Activated T-helper 1 cell treated with anti-CD3 and anti-CD28 coated beads, Interleukin-12 subunit alpha, Interleukin-12 subunit beta, Interleukin-2, Interleukin-4 antibody, amounts not matched to agents 30 ng/mL and 10 ng/mL and 1 ng/mL, durations not matched to agents 14 hours and 24 hours and 36 hours (primary cell): ENCODE measurements around the gene TMEM225B. TPM values are rescaled to one million over a fixed set of nuclear protein-coding genes. Genes with fewer than 3 reads are reported as not detected.
A peak's percentile ranks its signal among the peaks of the same experiment; 100 is the strongest.

Source experiments
- DNase-seq: peaks from one replicate; pipeline ENCODE4 v3.0.0; 2021; ENCODE audit warnings: low spot score
- H3K27ac Mint-ChIP-seq: one replicate; pipeline ENCODE4 v1.8.0; 2021; ENCODE audit warnings: mild to moderate bottlenecking, mixed read lengths
- H3K27me3 Mint-ChIP-seq: one replicate; pipeline ENCODE4 v1.8.0; 2022; ENCODE audit warnings: mild to moderate bottlenecking, moderate library complexity, mixed read lengths; ENCODE audit not compliant: insufficient read depth
- H3K36me3 Mint-ChIP-seq: one replicate; pipeline ENCODE4 v1.8.0; 2021; ENCODE audit warnings: low read depth, mixed read lengths
- H3K4me1 Mint-ChIP-seq: one replicate; pipeline ENCODE4 v1.8.0; 2021; ENCODE audit warnings: low read depth, mixed read lengths
- H3K4me3 Mint-ChIP-seq: one replicate; pipeline ENCODE4 v1.8.0; 2021; ENCODE audit warnings: mild to moderate bottlenecking, moderate library complexity, mixed read lengths
- H3K9me3 Mint-ChIP-seq: one replicate; pipeline ENCODE4 v1.8.0; 2021; ENCODE audit warnings: mixed read lengths
- intact Hi-C: fragments of 100-400 bp; cut with micrococcal nuclease; formaldehyde crosslinking; loops from one replicate; pipeline ENCODE4 v1.15.1; 2024
- total RNA-seq: library from RNA; stranded (reverse); gene quantifications from 2 replicates; pipeline ENCODE4 v1.2.3, GENCODE V29; 2022

The TMEM225B gene
- total RNA-seq, 1 donor from 2014 or later = 0.60 TPM

- intact Hi-C loops = loop anchor here (10.0 kb wide), 1 partner anchor 376 kb away; no protein-coding TSS in a partner anchor
- no peak for DNase-seq
- peaks cover 50% of the 10 kb centered on the region for H3K36me3 Mint-ChIP-seq
- peak overlapping the region; percentile 94 for H3K27ac Mint-ChIP-seq
- H3K9me3 Mint-ChIP-seq = no peaks in the 10 kb centered on the region
- peaks cover 72% of the 10 kb centered on the region for H3K4me1 Mint-ChIP-seq
- peaks cover 4% of the 10 kb centered on the region for H3K27me3 Mint-ChIP-seq
- H3K4me3 Mint-ChIP-seq = peak overlapping the region; percentile 96
Measured at GRCh38 chr7:99618726-99619125, 20.7 kb downstream of the TMEM225B start.

DNA sequence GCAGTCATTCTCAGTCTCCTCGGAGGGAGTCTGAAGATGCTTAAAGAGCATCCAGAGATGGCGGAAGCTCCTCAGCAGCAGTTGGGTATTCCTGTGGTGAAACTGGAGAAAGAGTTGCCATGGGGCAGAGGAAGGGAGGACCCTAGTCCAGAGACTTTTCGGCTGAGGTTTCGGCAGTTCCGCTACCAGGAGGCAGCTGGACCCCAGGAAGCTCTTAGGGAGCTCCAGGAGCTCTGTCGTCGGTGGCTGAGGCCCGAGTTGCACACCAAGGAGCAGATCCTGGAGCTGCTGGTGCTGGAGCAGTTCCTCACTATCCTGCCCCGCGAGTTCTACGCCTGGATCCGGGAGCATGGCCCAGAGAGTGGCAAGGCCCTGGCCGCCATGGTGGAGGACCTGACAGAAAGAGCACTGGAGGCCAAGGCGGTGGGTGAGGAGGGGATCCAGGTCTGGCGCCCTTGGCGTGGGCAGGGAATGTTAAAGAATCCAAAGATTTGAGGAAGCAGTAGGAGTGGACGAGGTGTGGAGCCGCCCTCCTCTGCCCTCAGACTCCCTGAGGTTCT, 21.6 kb downstream of the TMEM225B start:
- no peaks in the 10 kb centered on the region for H3K9me3 Mint-ChIP-seq
- no peak overlapping the region for H3K4me3 Mint-ChIP-seq
- H3K27ac Mint-ChIP-seq = peak overlapping the region; percentile 25
- intact Hi-C loops = loop anchor here (10.0 kb wide), 2 partner anchors 375 to 395 kb away; partner anchors contain the start of gene ZKSCAN1
- H3K27me3 Mint-ChIP-seq = peaks cover 5% of the 10 kb centered on the region
- H3K4me1 Mint-ChIP-seq = peaks cover 78% of the 10 kb centered on the region
- peaks cover 59% of the 10 kb centered on the region for H3K36me3 Mint-ChIP-seq
- no peak for DNase-seq

DNA sequence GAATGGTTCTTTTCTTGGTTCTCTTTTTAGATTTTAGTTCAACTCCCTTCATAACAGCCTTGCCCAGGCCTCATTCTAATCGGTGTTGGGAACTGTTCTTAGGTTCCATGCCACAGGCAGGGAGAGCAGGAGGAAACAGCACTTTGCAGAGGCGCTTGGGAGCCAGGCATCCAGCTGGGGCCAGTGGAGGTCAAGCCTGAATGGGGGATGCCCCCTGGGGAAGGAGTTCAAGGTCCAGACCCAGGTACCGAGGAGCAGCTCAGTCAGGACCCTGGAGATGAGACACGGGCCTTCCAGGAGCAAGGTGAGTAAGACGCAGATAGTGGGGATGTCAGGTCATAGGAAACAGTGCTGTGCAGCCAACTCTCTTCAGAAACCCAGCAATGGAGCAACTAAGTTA, 23.2 kb downstream of the TMEM225B start:
- Mint-ChIP-seq H3K27ac (peak overlapping the region; percentile 36), H3K27me3 (peaks cover 4% of the 10 kb centered on the region), H3K36me3 (peaks cover 74% of the 10 kb centered on the region), H3K4me1 (peaks cover 81% of the 10 kb centered on the region), H3K9me3 (no peaks in the 10 kb centered on the region), H3K4me3 (no peak overlapping the region)
- intact Hi-C loops = loop anchor here (10.0 kb wide), 1 partner anchor 394 kb away; the partner anchor contains the start of gene ZKSCAN1
- DNase-seq = no peak

- no peaks in the 10 kb centered on the region for H3K9me3 Mint-ChIP-seq
- DNase-seq = no peak
- H3K27ac Mint-ChIP-seq = peak overlapping the region; percentile 98
- peaks cover 80% of the 10 kb centered on the region for H3K4me1 Mint-ChIP-seq
- H3K36me3 Mint-ChIP-seq = peaks cover 80% of the 10 kb centered on the region
- peak overlapping the region; percentile 85 for H3K4me3 Mint-ChIP-seq
- H3K27me3 Mint-ChIP-seq = peaks cover 2% of the 10 kb centered on the region
- intact Hi-C loops = loop anchor here (10.0 kb wide), 1 partner anchor 392 kb away; the partner anchor contains the start of gene ZKSCAN1
Measured at GRCh38 chr7:99622596-99622995, 24.5 kb downstream of the TMEM225B start.

GRCh38 chr7:99623091-99623693, 25.1 kb downstream of the TMEM225B start:
- DNase-seq = no peak
- intact Hi-C loops = loop anchor here (10.0 kb wide), 1 partner anchor 392 kb away; the partner anchor contains the start of gene ZKSCAN1
- peaks cover 76% of the 10 kb centered on the region for H3K36me3 Mint-ChIP-seq

GRCh38 chr7:99623702-99624447, 25.8 kb downstream of the TMEM225B start:
- Mint-ChIP-seq H3K4me3 (peak overlapping the region; percentile 85), H3K27me3 (peaks cover 2% of the 10 kb centered on the region), H3K27ac (peak overlapping the region; percentile 98), H3K36me3 (peaks cover 76% of the 10 kb centered on the region), H3K4me1 (peaks cover 67% of the 10 kb centered on the region), H3K9me3 (no peaks in the 10 kb centered on the region)
- intact Hi-C loops = loop anchor here (1.0 to 10.0 kb wide), 3 partner anchors 8 to 391 kb away; partner anchors contain the start of genes TRIM4, ZKSCAN1 and ZSCAN25
- no peak for DNase-seq

More at GRCh38 chr7:99623091-99623693, 25.1 kb downstream of the TMEM225B start:
- Mint-ChIP-seq H3K27ac (peak overlapping the region; percentile 98), H3K9me3 (no peaks in the 10 kb centered on the region), H3K27me3 (peaks cover 2% of the 10 kb centered on the region), H3K4me3 (peak overlapping the region; percentile 85), H3K4me1 (peaks cover 74% of the 10 kb centered on the region)

DNA sequence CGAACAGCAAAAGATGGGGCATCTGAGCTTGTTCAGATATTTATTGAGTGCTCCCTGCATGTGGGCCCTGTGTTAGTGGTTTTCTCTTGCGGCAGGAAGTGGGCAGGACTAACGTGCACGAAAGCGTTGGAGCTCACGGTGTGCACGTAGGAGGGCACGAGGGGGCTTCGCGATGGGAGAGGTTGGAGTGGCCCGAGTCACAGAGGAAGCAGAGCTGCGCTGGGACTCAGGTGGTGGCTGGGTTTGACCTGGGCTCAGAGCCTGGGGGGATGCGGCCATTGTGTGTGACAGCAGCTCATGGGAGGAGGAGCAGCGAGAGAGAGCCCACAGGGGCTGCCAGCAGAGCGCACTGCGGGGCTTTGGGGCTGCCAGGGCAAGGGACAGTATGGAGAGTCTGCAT, 26.4 kb downstream of the TMEM225B start:
- Mint-ChIP-seq H3K4me1 (peaks cover 61% of the 10 kb centered on the region), H3K36me3 (peaks cover 73% of the 10 kb centered on the region), H3K9me3 (no peaks in the 10 kb centered on the region), H3K27me3 (peaks cover 2% of the 10 kb centered on the region), H3K27ac (peak overlapping the region; percentile 98), H3K4me3 (peak overlapping the region; percentile 85)
- intact Hi-C loops = loop anchor here (1.0 to 10.0 kb wide), 3 partner anchors 8 to 390 kb away; partner anchors contain the start of genes TRIM4, ZKSCAN1 and ZSCAN25
- DNase-seq = peak; percentile 64

DNA sequence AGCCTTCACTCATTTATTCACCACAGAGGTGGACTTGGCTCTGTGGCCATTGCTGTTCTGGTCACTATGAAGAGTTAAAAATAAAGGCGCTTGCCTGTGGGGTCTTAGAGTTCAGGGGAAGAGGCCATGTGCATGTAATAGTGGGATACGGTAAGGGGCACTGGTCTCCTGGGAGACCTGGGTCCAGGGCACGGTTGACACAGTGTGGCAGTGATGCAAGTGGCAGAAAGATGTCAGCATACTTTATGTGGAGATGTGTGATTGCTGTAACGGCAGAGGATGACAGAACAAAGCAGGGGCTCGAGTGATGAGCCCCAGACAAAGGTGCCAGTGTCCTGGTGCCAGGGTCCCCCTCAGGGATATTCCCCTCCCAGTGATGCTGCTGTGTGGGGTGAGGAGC, 27.3 kb downstream of the TMEM225B start:
- DNase-seq = no peak
- Mint-ChIP-seq H3K27ac (peak overlapping the region; percentile 98), H3K4me3 (peak overlapping the region; percentile 85), H3K27me3 (peaks cover 2% of the 10 kb centered on the region), H3K36me3 (peaks cover 75% of the 10 kb centered on the region), H3K4me1 (peaks cover 58% of the 10 kb centered on the region), H3K9me3 (no peaks in the 10 kb centered on the region)
- intact Hi-C loops = loop anchor here (2.0 to 10.0 kb wide), 2 partner anchors 293 to 389 kb away; partner anchors contain the start of genes TRIM4 and ZKSCAN1

GRCh38 chr7:99625961-99626360, 27.9 kb downstream of the TMEM225B start:
- Mint-ChIP-seq H3K9me3 (no peaks in the 10 kb centered on the region), H3K4me1 (peaks cover 55% of the 10 kb centered on the region), H3K27me3 (peaks cover 2% of the 10 kb centered on the region), H3K27ac (peak overlapping the region; percentile 9), H3K4me3 (no peak overlapping the region), H3K36me3 (peaks cover 80% of the 10 kb centered on the region)
- DNase-seq = no peak
- intact Hi-C loops = loop anchor here (2.0 to 10.0 kb wide), 2 partner anchors 293 to 389 kb away; partner anchors contain the start of genes TRIM4 and ZKSCAN1

DNA sequence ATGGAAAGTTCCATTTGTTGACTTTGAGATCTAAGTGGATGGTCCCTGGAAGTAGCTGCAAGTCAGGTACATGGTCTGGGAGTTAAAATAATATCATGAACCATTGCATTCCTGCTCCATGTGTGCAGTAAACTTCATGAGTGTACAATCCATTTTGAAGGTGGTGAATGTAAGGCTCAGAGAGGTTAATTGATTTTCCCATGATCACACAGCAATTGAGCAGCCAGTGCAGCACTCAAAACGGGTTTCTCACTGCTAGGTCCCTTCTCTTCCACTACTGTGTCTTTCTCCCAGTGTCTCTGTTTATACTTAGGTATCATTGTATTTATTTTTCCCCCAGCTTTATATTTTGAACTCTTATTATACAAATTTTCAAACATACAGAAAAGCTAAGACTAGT, 28.6 kb downstream of the TMEM225B start:
- intact Hi-C loops = loop anchor here (10.0 kb wide), 1 partner anchor 388 kb away; the partner anchor contains the start of gene ZKSCAN1
- Mint-ChIP-seq H3K36me3 (peaks cover 80% of the 10 kb centered on the region), H3K27ac (peak overlapping the region; percentile 7), H3K9me3 (no peaks in the 10 kb centered on the region), H3K4me1 (peaks cover 59% of the 10 kb centered on the region), H3K27me3 (peaks cover 2% of the 10 kb centered on the region), H3K4me3 (no peak overlapping the region)
- DNase-seq = no peak

DNA sequence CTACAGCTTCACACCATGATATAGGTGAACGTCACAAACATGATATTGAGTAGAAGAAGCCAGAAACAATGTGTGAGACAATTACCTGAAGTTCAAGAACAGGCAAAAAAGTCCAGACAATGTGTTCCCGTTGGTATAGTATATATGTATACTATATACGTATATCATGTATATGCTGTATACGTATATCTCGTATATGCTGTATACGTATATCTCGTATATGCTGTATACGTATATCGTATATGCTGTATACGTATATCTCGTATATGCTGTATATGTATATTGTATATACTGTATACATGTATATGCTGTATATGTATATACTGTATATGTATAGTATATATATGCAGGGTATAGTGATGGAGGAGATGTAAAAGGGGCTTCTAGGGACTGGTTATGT, 29.4 kb downstream of the TMEM225B start:
- Mint-ChIP-seq H3K9me3 (no peaks in the 10 kb centered on the region), H3K4me3 (no peak overlapping the region), H3K27me3 (peaks cover 2% of the 10 kb centered on the region), H3K4me1 (peaks cover 58% of the 10 kb centered on the region), H3K27ac (no peak overlapping the region), H3K36me3 (peaks cover 74% of the 10 kb centered on the region)
- DNase-seq = no peak
- intact Hi-C loops = loop anchor here (10.0 kb wide), 1 partner anchor 387 kb away; the partner anchor contains the start of gene ZKSCAN1
